Inflammatory macrophage treated with lipopolysaccharide for 4 hours (primary cell): Measurements from ENCODE around the gene ATF4.
A peak's percentile ranks its signal among the peaks of the same experiment; 100 is the strongest.

Experiments
- DNase-seq: peaks from one replicate; pipeline ENCODE4 v3.0.0-alpha.2; 2020

ATF4 gene

DNA sequence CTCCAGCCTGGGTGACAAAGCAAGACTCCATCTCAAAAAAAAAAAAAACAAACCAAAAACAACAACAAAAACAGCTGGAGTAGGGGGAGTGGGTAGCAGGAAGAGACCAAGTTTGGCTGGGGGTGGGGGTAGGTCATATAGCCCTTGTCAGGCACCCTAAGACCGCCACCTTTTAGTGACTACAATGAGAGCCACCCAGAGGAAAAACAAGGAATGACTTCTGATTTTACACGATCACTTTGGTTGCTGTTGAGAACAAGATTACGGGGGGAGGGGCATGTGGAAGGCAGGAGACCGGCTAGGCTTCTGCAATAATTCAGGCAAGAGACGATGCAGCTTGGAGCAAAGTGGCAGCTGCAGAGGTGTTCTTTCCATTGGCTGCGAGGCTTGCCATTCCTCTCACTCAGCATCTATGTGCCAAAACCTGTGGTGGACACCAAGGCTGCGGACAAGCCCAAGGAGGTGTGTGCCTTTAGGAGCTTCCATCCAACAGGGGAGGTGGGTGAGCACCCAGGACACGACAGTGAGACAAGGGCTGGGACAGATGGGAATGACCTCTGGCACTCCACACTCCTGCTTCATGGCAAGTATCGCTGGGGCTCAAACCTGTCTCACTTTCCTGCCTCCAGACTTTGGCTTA is 10.4 kb downstream of the ATF4 start:
- DNase-seq: peak; percentile 51

DNA sequence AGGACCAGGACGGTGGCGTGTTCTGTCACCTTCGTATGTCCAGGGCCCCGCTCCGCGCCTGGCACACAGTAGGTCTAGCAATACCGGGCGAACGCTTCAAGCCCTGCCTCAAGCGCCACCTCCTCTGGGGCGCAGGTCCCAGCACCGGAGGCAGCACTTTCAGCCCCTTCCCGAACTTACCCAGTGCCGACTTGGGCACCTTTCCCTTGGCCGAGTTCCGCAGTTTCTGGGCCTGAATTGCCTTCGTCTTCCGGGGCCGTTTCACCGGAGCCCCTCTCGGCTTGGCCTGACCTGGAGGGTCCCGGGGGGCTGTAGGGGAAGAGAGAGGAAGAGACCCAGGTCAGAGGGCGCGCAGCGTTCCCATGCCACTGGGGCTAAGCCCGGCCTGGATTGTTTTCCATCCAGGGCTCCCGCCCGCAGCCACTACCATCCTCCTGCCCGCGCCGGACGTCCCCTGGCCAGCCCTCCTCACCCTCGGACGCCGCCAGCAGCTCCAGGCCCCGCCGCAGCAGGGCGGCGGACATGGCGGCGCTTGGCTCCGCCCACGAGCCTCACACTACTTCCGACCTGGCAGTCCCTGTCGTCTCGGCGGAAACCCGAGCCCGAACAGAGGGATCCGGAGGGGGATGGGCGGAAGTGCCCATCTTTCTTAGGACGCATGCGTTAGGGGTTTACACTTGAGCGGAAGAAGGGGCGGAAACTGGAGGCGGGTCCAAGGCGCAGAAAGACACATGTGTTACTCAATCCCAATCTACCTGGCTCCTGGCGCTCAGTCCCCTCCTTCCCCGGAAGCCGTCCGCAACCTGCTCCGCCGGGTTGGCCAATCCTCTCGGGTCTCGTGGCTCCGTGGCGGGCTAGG is 12.1 kb downstream of the ATF4 start, which contains the start of gene RPS19BP1:
RPS19BP1 (minus strand) TSS at position 534 of the 859 bp plus-strand sequence; CDS start at position 524, 10 bp downstream.
- DNase-seq: peak; percentile 97

DNA sequence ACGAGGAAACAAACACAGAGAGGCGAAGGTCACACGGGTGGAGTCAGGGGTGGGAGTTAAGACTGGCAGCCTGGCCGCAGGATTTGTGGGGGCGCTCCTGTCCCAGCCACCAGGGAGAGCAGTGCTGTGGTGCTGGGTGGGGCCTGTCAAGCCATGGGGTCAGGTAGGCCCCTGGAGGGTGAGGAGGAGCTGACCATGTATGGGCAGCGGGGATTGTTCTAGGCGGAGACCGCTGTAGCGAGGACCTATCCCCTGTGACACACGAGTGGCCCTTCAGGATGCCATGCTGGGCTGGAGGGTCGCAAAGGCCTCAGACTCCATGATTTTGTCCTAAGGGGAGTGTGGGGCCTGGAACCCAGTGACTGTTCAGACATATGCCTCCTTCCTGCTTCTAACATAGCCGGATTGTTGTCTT is 13.7 kb downstream of the ATF4 start:
- DNase-seq: no peak

DNA sequence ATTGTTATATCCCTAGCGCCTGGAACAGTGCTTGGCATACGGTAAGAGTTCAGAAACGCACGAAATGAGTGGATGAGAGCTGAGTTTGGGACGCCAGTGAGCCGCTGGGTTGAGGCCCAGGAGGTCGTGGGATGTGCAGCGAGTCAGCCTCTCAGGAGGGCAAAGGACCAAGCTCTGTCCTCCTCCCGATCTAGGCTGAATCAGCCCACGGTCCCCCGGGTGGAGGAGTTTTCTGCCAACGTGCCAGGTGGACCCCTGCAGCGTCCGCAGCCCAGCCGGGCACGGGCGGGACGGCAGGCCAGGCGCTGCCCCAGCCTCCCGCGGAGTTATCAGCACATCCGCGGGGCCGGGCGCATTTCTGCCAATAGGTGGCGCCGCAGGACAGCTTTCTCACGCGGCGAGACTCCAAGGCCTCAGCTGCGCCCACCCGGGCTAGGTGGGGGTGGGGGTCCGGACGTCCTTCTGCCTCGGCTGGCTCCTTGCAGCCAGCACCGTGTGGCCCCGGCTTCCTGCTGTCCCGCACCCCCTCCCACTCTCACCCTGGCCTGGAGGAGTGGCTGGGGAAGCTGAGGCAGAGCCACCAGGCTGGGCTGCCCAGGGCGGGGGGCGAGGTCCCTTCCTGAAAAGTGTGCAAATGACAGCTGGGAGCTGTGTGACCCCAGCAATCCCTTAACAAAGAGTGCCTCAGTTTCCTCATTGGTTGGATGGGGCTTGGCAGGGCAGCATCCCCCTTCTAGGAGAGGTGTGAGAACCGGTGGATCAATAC is 14.4 kb downstream of the ATF4 start:
- peak; percentile 58 for DNase-seq

DNA sequence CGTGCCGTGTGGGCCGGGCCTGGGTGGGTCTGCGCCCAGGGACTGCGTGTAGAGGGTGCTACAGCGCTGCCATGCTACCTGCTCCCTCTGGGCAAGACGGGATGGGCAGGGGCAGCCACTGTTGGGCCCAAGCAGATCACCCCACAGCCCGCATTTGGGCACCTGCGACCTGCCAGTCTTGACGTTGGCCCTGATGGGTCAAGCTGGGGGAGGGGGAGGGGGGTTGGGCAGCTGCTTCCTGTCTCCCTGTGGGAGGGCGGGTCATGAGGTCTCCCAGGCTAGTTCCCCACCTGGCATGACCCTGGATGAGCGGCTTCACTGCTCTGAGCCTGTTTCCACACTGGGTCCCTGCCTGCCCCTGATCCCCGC is 15.0 kb downstream of the ATF4 start:
- no peak for DNase-seq

DNA sequence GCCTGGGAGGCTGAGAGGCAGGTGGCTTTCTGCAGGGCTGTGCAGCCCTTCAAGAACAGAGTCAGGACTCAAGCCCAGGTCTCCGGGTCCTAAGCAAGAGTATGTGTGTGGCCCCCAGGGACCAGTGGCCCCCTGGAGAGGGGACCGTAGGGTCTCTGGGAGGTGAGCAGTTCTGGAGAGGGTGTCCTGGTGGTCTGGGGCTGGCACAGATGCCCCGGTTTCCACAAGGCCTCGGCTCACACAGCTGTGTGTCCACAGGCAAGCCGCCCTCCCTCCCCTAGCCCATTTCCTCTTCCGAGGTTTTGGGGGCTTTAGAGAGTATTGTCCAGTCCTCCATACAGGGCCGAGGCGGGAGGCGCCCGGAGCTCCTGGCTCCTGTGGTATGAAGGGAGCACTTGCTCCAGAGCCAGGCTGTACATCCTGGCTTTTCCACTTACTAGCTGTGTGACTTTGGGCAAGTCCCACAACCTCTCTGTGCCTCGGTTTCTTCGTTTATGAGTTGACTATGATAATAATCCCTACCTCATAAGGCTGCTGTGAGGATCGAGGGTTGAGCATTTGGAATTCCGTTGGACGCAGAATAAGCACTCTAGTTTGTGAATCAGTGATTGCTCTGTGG is 15.6 kb downstream of the ATF4 start:
- no peak for DNase-seq

DNA sequence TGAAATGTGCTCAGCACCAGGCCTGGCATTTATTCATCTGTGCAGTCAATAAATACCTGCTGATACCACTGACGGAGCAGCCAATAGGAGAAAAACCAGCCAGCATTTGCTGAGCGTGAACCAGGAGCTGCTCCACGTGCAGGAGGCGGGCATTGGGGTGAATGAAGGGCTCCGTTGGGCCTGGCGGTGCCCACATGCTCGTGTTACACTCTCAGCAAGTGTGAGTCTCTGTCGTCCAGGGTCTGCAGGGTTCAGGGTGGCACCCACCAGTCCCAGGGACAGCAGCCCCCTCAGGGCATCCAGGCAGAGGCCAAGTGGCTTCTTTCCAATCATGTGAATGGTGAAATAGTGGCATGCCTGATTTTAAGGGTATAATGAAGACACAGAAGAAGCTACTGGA is 16.3 kb downstream of the ATF4 start:
- DNase-seq: no peak

DNA sequence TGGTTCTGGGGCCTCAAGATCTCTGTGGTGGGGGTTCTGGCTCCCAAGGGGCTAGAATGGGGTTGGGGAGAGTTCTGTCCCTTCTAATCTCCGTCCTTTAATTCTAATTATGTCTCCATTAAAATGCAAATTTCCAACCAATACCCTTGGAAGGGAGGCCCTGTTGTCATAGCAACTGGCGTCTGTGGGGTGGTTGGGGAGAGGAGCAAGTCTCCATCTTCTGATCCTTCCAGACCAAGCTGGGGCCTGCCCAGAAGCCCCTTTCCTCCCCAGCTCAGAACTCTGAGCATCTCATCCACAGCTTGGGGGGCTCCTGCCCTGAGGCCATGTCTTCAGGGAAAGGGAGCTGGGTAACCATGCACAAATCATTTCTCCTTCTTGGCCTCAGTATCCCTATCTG is 17.6 kb downstream of the ATF4 start:
- DNase-seq: no peak

DNA sequence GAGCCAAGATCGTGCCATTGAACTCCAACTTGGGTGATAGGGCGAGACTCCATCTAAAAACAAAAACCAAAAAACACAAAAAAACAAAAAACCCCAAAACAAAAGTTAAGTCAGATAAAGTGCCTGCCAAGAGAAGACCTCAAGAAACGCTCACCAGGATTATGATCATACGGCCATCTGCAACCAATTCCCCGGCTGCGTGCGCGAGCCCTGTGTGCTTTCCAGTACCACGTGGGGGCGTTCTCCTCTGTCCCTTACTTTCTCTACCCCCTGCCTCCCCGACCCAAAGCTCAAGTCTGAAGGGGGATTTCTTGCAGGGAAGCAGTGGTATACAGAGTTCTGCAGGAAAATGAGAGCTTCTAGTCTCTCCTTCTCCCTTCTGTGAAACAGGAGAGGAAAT is 22.7 kb downstream of the ATF4 start:
- no peak for DNase-seq

DNA sequence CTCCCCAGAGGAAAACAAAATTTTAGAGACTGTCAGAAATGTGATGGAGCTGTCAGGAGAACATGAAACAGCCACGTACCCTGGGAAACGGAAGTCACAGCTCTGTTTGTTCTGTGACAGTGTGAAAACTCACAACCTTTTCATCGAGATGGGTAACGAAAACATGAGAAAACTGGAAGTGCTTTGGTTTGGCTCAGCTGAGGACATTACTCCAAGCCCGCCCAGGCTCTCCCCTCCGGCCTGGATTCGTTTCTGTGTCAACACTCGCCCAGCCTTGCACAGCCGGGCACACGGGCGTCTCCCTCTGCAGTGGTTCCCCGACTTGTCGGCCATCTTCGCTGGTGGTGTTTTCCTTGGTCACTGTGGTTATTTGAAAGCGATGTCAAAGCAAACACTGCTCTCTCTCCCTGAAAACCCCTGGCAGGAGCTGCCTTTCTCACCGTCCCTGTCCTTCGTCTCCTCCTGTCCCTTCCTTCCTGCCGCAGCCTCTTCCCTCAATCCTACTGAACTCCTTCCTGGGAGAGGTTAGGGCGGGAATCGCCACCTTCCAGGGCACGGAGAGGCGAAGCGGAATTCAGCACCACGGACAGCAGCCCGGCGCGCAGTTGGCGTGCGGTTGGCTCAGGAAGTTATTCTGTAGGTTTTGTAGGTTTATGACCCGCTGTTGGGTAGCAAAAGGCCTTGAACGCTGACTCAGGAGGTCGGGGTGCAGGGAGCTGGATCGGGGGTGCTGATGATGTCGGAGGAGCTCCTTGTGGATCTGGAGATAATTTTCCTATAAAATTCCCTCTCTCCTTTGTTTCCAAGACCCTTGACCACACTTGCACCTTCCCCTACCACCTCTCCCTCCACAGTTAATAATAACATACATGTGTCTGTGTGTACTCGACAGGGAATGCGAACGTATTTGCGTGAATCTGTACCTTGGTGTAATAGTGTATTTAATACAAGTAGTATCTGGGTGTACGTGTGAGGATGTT is 25.3 kb downstream of the ATF4 start:
- DNase-seq: no peak

DNA sequence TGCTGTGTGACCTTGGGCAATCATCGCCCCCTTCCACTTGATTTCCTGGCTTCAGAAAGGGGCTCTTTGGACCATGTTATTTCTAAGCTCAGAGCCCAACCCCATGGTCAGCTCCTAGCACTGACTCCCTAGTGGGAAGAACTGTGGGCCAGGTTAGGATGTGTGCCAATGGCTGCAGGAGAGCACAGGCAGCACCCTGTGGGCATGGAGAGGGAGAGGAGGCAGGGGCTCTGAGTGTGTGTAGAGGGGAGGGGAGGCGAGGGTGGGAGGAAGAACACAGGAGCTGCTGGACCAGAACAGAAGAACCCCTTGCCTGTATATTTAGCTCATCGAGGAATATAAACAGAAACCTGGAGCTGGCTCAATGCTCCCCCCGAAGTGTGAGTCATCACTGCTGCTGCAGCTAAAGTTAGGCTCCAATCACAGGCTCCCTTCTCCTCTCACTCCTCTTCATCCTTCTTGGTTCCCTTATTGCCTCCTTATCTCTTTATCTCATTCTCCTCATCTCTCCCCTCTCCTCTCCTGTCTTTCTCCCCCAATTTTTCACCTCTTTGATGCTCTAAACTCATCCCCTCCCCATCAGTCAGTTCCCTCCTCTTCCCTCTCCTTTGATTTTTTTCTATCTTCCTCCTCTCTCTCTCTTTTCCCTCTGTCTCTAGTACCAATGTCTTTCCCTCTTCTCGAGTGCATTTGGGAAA is 26.7 kb downstream of the ATF4 start:
- no peak for DNase-seq

DNA sequence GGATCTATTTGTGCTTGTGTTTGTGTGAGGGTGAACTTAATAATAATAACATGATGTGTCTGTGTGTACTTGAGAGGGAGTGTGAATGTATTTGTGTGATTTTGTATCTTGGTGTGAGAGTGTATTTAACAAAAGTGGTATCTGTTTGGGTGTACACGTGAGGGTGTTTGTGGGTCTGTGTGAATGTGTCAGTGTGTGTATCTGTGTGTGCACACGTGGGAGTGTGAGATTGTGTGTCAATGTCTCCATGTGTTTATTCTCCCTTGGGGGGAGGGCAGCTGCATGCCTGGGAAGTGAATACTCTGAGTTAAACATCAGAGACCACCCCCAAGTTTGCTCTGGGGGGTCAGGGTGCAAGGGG is 27.2 kb downstream of the ATF4 start:
- no peak for DNase-seq

DNA sequence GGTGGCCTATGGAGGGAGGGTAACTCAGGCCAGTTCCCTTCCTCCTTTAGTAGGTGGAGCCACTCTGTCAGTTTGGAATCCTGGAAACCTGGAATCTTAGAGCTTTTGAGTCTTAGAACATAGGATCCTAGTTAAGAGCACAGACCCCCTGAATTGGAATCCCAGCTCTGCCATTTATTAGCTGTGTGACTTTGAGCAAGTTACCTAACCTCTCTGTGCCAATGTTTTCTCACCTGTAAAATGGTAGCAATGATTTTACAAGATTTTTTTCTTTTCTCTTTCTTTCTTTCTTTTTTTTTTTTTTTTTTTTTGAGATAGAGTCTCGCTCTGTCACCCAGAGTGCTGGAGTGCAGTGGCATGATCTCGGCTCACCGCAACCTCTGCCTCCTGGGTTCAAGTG is 33.1 kb downstream of the ATF4 start:
- DNase-seq: no peak

DNA sequence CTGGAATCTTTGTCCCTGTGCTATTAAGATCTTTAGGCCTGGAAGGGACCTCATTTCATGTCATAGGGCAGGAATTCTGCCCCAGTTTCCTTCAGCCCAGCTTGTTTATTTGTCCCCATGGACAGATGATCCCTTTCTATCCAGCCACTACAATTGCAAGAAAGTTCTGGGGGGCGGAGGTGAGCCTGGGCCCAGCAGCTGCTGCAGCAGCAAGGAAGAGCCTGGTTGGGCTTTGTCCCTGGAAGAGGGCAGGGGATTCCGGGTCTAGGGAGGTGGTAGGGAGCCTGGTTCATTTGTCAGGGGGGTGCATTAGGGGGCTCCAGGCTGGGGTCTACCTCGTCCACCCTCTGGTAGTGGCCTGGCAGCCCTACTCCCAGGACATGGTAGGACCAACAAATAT is 33.8 kb downstream of the ATF4 start:
- DNase-seq: no peak

DNA sequence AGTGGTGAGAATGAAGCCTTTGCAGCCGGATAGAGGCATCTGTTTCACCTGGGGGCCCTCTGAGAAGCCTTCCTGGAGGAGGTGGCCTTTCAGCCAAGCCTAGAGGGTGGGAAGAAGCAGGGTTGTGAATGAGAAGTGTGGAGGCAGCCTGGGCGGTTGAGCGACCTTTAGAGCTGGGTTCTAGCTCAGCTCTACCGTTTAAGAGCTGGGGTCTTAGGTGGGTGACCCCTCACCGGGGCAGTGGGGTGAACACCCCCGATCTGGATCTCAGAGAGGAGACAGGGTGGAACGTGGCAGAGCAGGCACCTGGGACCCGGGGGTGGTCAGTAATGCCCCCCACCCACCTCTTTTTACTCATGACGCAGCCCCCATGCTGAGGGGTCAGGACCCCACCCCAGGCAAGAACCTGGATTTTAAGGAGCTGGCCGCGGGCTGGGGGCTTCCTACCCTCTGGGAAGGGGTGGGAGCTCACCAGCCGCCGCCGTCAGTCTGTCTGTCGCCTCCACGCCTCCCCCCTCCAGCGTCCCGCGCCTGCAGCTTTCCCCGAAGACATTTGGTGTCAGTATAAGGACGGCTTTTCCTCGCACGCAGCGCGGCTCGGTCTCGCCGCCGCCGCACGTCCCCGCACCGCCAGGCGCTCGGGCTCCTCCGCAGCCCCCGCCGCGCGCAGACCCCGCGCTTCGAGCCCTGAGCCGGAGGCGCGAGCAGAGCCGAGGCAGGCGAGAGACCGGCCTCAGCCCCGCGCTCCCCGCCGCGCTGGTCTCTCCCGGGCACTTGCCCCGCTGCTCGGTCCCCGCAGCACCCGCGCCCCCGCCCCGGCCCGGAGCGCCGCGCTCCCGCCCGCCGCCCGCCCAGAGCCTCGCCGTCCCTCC is 36.8 kb downstream of the ATF4 start:
- DNase-seq: no peak

DNA sequence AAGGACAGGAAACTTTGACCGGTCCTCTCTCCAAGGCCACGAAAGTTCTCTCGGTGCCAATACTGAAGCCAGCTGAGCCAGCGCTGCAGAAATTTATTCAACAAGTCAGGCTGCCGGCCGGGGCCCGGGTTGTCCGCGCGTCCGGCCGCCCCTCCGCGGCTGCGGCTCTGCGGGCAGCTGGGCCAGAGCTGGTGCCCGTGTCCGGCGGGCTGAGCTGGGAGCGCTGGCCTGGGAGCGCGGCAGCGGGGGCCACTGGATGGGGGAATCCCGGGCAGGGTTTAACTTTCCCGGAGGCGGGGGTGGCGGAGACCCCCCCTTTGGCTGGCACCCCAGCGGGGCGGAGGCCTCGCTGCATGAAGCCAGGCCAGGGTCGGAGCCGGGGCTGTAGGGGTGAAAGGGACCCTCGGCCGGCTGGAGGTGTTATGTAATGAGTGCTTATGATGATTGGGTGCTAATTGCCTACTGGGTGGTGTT is 37.9 kb downstream of the ATF4 start:
- no peak for DNase-seq

DNA sequence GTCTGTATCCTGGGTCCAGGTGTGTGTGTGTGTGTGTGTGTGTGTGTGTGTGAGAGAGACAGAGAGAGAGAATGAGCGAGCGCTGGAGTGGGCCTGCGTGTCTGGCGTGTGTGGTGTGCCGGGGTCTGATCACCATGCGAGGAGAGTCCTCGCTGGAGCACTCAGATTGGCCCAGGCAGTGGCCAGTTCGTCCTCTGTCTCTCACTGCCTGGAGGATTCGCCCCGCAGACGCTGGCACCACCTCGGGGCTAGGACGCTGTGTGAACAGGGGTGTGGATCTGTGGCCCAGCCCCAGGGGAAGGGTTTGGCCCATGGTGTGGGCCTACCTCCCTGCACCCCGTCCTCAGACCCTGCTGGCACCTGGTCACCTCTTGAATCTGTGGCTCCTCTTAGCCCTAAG is 38.6 kb downstream of the ATF4 start:
- DNase-seq: no peak

DNA sequence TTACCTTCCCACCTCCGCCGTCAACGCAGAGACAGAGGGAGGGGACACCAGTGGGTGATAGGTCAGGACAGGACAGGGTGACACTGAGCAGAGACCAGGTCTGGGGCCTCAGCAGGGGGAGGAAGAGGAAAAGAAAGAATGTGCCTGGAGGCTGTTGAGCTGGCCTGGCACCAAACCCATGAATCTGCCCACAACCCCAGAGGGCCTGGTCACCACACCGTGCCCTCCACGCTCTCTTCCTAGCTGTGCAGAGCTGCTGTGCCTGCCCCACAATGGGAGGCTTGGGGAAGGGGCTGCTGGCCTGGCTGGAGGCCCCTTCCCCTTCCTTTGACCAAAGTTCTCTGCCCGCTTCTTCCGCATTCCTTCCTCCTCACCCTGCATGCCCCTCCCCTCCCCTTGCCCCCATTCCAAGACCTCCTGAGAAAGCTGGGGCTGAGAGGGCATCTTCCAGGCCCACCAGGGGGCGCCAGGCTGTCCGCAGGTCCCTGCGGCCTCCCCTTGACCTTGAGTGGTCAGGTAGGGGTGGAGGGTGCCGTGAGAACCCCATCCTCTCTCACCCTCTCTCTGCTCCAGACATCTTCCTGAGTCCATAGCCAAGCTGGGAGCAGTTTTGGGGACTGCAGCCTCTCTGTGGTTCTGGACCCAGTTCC is 39.2 kb downstream of the ATF4 start:
- peak; percentile 2 for DNase-seq

DNA sequence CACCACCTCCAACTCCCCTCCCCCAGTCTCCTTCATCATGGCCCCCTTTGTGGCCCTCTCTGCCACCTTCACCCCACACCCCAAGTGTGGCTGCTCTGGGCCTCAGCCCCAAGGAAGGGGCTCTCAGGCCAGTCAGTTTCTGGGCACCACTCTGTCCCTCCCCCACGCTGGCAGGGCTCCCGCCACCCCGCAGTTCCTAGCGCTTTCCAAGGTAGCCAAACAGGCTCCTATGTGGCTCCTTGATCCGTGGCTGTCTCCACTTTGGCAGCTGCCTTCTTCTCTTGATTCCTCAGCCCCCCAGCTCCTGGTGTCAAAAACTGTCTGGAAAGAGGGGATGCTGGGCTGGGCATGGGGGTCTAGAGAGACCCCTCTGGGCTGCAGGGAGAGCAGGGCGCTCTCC is 39.8 kb downstream of the ATF4 start:
- DNase-seq: no peak
